H1 (cell line): ENCODE results near the gene P3H4. TPM values are rescaled to one million over a fixed set of nuclear protein-coding genes. Genes with fewer than 3 reads are reported as not detected.

Experiments used
- SRF ChIP-seq: IDR thresholded peaks from 2 replicates; pipeline ENCODE4 v1.6.1; 2011; ENCODE audit warnings: mild to moderate bottlenecking, low read depth, low read length, moderate library complexity
- polyA plus RNA-seq, 7 experiments: library from polyadenylated mRNA; depleted of rRNA in 3 of 7; stranded (reverse) in 5 of 7; unstranded in 2 of 7; fragments of >200 nt in 5 of 7; fragments of 200-250 nt in 2 of 7; gene quantifications; 1 replicate in 5 of 7; 2 replicates in 1 of 7; 4 replicates in 1 of 7; pipeline versions ENCODE4 v1.2.1 to v1.2.3, GENCODE V29; 2011 to 2013; ENCODE audit warnings: missing spikeins in 2 of 7, mixed read lengths in 2 of 7
- total RNA-seq: library from RNA; stranded (reverse); fragmentation: NEBNext Ultra II Directional; extraction: Animal tissue kit (Norgen Biotek cat#: 25700); gene quantifications from 2 replicates; pipeline ENCODE4 v1.2.1, GENCODE V29; 2021
- TF ChIP-seq, protein P1 (sequence below): fragments of 300-600 bp; sonication (generic); IDR thresholded peaks from 2 replicates; pipeline ENCODE4 v1.7.1; 2012; ENCODE audit warnings: low read length, moderate library complexity, mild to moderate bottlenecking, inconsistent platforms; ENCODE audit not compliant: insufficient replicate concordance

P3H4 gene
- total and polyA plus RNA-seq, 2 of the 8 experiments (the other 6 are each of a cell fraction or from before 2014, with no cell fraction given), result 23.4 to 26.7 TPM

DNA sequence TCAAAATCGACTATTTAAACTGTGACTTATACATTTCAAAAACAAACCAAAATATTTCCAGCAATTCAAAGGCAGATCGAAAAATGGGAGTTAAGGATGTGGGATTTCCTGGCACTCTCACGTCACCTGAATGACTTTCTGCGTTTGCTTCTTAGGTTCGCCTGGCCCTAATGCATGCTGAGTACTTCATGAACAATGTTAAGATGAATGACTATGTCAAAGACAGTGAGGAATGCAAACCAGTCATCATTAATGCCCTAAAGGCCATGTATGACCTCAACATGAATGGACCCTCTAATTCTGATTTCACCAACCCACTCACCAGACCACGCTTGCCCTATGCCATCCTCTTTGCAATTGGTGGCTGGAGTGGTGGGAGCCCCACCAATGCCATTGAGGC is 33.2 kb upstream of the P3H4 start (continued):
- TF ChIP-seq, protein P1, sequence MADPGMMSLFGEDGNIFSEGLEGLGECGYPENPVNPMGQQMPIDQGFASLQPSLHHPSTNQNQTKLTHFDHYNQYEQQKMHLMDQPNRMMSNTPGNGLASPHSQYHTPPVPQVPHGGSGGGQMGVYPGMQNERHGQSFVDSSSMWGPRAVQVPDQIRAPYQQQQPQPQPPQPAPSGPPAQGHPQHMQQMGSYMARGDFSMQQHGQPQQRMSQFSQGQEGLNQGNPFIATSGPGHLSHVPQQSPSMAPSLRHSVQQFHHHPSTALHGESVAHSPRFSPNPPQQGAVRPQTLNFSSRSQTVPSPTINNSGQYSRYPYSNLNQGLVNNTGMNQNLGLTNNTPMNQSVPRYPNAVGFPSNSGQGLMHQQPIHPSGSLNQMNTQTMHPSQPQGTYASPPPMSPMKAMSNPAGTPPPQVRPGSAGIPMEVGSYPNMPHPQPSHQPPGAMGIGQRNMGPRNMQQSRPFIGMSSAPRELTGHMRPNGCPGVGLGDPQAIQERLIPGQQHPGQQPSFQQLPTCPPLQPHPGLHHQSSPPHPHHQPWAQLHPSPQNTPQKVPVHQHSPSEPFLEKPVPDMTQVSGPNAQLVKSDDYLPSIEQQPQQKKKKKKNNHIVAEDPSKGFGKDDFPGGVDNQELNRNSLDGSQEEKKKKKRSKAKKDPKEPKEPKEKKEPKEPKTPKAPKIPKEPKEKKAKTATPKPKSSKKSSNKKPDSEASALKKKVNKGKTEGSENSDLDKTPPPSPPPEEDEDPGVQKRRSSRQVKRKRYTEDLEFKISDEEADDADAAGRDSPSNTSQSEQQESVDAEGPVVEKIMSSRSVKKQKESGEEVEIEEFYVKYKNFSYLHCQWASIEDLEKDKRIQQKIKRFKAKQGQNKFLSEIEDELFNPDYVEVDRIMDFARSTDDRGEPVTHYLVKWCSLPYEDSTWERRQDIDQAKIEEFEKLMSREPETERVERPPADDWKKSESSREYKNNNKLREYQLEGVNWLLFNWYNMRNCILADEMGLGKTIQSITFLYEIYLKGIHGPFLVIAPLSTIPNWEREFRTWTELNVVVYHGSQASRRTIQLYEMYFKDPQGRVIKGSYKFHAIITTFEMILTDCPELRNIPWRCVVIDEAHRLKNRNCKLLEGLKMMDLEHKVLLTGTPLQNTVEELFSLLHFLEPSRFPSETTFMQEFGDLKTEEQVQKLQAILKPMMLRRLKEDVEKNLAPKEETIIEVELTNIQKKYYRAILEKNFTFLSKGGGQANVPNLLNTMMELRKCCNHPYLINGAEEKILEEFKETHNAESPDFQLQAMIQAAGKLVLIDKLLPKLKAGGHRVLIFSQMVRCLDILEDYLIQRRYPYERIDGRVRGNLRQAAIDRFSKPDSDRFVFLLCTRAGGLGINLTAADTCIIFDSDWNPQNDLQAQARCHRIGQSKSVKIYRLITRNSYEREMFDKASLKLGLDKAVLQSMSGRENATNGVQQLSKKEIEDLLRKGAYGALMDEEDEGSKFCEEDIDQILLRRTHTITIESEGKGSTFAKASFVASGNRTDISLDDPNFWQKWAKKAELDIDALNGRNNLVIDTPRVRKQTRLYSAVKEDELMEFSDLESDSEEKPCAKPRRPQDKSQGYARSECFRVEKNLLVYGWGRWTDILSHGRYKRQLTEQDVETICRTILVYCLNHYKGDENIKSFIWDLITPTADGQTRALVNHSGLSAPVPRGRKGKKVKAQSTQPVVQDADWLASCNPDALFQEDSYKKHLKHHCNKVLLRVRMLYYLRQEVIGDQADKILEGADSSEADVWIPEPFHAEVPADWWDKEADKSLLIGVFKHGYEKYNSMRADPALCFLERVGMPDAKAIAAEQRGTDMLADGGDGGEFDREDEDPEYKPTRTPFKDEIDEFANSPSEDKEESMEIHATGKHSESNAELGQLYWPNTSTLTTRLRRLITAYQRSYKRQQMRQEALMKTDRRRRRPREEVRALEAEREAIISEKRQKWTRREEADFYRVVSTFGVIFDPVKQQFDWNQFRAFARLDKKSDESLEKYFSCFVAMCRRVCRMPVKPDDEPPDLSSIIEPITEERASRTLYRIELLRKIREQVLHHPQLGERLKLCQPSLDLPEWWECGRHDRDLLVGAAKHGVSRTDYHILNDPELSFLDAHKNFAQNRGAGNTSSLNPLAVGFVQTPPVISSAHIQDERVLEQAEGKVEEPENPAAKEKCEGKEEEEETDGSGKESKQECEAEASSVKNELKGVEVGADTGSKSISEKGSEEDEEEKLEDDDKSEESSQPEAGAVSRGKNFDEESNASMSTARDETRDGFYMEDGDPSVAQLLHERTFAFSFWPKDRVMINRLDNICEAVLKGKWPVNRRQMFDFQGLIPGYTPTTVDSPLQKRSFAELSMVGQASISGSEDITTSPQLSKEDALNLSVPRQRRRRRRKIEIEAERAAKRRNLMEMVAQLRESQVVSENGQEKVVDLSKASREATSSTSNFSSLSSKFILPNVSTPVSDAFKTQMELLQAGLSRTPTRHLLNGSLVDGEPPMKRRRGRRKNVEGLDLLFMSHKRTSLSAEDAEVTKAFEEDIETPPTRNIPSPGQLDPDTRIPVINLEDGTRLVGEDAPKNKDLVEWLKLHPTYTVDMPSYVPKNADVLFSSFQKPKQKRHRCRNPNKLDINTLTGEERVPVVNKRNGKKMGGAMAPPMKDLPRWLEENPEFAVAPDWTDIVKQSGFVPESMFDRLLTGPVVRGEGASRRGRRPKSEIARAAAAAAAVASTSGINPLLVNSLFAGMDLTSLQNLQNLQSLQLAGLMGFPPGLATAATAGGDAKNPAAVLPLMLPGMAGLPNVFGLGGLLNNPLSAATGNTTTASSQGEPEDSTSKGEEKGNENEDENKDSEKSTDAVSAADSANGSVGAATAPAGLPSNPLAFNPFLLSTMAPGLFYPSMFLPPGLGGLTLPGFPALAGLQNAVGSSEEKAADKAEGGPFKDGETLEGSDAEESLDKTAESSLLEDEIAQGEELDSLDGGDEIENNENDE, result no peak
- TF ChIP-seq SRF, result no peak
